HG03575 (cell line): Measurements from ENCODE around the gene VAC14.

Experiments used
- ATAC-seq: cut with Tn5 transposase; IDR thresholded peaks from one replicate; pipeline ENCODE4 v1.9.1; 2021; ENCODE audit not compliant: unreplicated experiment, insufficient number of reproducible peaks, low FRiP score; ENCODE audit errors: extremely low read depth

The VAC14 gene

DNA sequence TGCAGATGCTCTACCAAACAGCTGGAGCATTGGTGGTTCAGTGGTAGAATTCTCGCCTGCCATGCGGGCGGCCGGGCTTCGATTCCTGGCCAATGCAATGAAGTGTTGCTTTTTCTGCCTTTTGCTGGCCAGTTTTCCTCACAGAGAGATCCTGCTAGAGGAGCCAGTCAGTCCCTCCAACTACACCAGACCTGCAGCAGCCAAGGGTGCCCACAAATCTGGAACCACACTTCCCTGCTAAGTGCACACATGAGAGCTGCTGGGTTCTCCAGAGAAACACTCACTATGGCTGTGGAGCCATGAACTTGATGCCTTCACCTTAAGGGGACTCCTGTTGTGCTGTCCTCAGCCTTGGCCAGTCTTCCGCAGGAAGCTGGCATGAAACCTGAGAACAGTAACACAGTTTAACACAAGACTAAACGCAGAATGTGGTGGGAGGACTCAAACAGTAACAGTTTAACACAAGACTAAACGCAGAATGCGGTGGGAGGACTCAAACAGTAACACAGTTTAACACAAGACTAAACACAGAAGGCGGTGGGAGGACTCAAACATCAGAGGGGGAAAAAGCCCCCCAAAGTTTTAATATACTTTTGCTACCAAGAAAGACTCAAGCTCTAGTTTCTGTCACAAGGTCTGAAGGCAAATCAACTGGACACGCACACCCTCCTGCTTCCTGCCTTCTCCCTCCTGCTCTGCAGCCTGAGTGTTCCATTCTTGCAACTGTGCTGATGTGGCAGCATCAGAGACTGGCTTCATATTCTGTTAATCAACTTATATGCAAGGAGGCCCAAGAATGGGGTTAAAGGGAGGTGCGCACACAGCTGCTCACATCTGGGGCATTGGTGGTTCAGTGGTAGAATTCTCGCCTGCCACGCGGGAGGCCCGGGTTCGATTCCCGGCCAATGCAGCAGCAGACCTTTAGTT is 12.0 kb downstream of the VAC14 start:
- no peak for ATAC-seq

DNA sequence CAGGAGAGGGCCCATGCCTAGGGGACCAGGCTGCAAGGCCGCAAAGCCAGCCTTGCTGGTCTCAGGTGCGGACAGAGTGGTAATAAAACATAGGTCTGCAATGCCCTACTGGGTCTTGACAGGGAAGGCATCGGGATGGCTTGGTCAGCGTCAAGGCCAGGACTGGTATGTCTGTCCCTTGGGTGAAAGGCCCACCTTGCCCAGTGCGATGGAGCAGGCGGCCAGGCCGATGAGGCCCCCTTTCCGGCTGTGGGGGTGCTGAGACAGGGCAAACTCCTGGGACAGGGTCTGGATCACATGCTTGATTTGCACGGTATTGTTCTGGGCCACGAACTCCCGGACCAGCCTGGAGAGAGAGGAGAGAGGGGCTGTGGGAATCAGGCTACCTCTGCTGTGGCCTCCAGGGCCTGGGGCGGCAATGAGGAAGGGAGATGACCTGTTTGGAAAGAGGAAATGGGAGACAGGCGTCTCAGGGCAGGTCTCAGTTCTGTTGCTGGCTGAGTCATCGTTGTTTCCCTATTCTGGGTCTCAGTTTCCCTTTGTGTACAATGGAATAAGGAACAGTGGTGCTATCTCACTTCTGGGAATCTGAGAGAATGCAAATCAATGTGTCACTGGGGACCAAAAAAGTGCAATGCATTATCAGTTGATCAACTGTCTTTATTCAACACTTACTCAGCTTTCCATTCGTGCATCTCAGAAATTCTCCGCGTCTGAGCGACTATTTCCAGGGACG is 14.8 kb downstream of the VAC14 start:
- ATAC-seq: no peak

DNA sequence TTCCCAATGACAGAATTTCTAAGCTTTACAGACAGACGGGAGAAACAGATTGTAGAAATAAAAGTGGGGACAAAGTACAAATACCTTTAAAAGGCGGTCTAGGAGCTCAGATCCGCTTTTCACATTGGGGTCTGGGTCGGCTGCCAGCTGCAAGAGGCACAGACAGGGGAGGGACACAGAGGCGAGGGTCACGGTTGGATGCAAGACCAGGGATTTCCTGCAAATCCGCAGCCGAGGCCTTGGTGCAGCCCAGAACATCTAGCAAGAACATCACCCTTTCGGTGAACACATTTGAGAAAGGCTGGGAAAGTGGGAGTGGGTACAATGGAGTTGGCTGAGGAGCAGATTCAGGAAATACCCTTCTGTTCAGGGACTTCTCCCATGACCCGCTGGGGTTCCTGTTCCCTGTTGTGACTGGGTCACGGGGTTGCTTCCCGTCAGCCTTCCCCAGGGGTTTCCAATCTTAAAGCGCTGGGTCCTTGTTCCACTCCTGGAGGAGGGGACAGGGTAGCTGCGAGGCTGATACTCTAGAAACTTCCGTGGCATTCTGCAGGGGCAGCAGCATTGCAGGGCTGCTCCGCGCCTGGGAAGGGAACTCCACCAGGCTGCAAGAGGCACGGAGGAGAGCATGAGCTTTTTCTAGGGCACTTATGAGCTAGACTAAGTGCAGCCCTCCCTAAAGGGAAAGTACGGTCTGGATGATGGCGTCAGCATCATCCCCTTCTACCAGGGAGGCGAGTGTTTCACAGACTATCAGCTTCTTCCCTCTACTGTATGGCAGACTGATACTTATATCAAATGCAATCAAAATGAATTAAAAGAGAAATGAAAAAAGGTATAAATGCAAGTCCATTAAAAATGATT is 16.0 kb downstream of the VAC14 start:
- no peak for ATAC-seq

DNA sequence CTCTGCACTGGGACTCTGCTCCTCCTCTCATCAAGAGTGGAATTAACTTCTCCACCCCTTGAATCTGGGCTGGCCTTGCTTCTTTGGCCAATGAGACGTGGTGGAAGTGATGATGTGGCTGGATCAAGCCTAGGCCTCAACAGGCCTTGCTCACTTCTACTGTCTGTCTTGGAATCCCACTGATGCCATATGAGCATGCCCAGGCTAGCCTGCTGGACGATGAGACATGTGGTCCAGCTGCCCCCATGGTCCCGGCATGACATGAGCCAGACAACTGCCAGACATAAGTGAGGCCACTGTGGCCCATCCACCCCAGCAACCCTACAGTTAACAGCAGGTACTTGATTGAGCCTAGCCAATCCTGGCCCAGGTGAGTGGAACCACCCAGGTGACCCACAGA is 18.7 kb downstream of the VAC14 start:
- ATAC-seq: no peak

DNA sequence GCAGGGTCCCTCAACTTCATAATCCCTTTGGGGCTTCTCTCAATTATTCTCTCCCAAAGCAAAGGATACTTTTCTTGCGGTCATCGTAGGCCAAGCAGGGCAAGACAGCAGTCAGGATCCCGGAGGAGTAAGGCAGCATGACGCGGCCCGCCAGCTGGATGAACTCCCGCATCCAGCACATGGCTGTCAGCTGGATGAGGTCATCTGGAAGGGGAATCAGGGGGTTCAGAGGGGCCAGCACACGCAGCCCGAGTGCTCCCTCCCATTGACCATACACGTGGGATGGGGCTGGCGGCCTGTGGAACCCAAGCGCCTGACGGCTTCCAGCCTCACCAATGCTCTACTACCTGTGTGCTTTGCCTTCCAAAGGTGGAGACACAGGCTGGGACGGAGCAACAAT is 19.2 kb downstream of the VAC14 start:
- ATAC-seq: no peak

DNA sequence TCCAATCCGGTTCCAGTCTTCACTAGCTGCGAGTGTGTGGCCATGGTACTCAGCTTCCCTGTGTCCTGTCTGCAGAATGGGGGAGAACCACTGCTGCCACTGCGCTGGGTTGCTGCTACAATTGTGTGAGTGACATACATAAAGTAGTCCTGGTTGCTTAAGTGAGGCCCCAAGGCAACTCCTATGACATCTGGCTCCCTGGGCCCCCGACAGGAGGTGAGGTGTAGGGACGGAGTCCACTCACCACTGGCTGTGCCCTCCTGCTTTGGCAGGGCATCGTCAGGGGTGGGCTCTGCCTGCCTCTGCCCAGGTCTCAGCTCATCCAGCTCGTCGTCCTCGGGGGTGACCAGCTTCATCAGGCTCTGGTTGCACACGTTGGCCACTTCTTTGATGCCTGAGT is 20.4 kb downstream of the VAC14 start:
- no peak for ATAC-seq

DNA sequence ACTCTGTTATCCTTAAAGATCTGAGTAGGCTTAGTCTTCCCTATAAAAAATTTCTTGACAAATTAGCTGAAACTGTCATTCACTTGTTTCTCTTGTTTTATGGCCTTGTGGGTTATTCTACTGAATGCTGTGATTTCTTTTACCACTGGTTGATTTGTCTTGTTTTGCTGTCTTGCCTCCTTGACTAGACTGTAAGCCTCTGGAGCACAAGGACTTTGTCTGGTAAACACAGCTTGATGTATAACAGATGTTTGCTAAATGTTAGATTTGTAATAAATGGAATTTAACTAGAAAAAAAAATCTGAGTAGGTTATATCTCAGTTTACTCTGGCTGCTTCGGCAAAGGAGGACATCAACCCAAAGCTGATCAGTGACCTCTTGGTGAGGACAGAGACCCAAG is 21.6 kb downstream of the VAC14 start:
- ATAC-seq: no peak

DNA sequence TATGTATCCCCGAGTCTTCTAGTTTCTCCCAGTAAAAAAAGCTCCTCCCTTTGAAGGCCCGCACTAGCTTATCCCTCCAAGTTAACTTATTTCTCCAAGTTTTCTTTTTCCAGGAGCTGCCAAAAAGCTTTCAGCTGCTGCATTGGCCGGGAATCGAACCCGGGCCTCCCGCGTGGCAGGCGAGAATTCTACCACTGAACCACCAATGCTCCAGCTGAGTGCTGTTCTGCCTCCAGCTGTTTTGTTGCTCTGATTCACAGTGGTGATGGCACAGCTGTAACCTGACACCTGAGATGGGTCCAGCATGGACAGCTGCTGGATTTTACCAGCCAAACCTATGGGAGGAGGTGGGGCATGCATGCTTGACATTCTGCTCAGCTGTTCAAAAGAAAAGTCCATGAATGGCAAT is 22.1 kb downstream of the VAC14 start:
- ATAC-seq: no peak

DNA sequence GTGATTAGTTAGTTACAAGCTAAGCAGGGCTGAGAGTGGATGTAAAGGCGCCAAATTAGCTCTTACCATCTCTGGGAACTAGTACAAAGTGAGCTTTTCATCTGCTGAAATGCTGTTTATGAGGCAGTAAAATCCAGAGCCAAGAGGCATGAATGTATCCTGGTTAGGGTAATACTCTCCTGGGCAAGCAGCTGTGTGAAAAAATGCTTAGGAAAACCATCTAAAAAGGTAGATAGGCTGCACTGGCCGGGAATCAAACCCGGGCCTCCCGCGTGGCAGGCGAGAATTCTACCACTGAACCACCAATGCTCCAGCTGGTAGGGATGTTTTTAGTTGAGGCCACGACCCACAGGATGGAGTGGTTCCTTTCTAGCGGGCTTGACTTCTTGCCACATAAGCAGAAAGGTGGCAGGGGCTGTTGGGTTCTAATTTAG is 23.0 kb downstream of the VAC14 start:
- ATAC-seq: no peak

DNA sequence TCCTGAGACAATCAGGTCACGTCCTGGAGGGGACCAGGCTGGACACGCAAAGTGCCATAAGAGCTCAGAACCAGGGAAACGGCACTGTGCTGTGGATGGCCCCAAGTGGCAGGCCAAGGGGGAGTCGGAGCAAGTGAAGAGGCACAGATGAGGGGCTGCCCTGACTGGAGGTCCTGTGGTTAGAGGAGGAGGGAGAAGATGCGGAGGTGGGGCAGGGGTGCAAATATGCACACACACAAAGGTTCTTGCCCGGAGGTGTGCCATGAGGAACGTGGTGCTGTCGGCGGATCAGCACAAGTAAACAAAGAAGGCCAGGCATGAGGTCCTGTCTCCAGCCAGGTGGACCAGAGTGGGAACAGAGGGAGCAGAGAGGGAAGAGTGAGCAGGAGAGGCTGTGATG is 23.5 kb downstream of the VAC14 start:
- ATAC-seq: no peak

DNA sequence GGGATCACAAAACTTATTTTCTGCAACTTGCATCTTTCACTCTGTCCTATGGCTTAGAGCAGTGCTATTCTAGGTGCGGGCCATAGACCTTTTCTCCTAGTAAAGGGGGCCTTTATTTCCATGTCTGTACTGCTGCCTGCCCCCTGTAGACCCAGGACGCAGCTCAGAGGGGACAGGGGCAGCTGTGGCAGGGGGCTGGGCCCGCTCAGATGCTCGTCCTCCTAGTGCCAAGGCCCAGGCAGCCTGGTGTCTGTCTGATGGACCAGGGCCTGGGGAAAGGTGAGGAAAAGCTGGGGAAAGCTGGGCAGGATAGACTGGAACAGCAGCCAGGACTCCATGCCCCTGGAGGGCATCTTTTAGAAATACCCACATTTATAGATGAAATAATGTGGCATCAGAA is 25.6 kb downstream of the VAC14 start:
- no peak for ATAC-seq

DNA sequence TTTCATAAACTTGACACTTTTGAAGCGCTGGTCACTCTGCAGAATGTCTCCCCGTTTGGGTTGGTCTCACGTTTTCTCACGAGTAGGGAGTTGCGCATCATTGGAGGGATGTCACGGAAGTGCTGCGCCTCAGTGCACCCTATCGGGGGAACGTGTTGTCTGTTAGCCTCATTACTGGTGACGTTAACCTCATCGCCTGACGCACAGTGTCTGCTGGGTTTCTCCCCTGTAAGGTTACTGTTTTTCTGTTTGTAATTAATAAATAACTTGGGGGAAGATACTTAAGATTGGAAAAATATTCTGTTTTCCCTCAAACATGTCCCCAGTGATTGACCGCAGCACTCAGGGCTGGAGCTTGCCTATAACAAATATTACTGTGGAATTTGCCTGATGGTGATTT is 26.7 kb downstream of the VAC14 start:
- ATAC-seq: no peak

DNA sequence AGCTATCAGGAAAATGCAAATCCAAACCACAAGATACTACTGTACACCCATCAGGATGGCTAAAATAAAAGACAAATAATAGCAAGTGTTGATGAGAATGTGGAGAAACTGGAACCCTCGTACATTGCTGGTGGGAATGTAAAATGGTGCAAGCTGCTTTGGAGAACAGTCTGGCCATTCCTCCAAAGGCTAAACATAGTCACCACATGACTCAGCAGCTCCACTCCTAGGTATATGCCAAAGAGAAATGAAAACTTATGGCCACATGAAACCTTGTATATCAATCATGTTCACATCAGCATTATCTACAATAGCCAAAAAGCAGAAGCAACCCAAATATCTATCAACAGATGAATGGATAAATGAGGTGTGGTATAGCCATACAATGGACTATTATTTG is 28.5 kb downstream of the VAC14 start:
- no peak for ATAC-seq

DNA sequence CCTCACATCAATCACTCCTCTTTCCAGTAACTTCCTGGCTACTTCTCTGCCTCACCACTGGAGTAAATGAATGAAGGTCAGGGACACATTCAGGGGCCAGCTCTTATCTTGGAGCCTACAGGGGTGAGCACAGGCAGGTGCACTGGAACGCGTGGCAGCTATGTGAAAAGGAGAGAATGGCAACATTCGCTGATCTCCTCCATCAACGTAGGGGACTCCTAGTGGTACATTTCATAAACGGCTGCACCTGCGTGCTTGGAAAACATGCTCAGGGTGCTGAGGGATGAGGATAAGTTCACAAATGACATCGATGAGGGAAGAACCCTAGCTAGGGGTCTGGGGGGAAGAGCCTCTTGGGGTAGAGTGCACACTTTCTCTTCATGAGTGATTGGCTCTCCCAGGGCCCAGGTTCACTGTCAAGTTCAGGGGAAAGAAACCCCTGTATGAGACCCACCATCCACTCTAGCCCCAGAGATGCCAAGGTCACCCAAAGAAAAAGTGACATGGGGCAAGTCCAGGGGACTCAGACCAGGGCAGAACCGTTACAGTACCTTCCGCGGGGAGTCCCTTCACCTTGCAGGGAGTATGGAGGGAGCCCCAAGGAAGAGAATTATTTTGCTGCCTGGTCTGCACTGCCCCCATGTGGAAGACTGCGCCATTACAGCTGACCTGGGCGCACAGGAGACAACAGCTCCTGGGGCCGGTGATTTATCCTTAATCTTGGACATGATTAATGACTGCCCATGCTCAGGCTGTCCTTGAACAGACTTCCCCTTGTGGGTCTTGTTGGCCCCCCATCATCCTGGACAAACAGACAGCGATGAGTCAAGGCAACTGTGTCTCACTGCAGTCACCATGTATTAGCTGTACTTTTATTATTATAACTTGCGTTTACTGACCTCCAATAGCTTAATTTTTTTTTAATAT is 30.1 kb downstream of the VAC14 start:
- no peak for ATAC-seq

DNA sequence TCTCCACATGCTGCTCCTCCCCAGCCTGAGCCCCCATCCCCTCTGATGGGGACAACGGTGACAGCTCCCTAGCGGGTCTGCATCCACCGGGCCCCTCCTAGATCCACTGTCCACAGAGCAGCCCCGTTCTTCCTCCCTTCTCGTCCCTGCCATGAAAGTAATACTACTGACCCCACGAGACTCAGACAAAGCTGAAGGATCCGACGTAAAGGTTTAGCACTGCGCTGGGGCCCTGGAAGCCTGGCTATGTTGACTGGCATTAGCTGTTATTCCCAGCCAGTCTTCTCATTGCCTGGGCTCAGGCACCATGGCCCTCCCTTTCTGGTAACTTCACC is 30.7 kb downstream of the VAC14 start:
- no peak for ATAC-seq

DNA sequence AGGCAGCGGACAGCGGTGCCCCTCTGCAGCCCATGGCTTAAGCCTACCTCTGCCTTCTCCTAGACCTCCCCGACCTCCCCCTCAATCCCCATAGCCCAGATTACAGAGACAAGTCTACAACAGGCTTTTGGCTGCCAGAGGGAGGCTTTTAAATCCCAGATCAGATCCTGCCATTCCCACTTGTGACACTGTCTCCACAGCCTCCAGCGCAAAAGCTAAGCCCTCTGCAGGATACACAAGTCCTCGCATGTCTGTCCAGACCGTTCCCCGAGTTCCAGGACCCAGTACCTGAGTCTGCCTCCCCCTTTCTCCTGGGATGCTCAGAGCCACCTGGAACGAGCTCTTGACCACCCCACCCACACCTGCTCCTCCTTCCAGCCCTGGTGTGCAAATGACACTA is 31.2 kb downstream of the VAC14 start:
- no peak for ATAC-seq

DNA sequence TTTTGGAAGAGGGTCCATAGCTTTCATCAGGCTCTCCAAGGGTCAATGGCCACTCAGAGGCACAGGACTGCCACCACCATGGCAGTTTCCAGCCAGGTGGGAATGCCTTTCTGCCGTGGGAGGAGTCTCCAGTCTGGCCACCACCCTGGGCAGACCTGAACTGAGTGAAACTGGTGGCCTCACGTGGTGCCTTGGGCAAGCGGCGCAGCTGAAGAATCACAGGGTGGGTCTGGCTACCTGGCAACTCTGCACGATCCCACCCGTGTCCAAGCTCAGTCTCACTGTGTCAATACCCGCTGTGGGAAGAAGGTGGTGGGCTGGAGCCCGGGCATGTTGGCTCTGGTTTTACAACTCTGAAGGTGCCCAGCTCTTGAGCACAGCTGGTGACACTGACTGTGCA is 31.8 kb downstream of the VAC14 start:
- ATAC-seq: no peak

DNA sequence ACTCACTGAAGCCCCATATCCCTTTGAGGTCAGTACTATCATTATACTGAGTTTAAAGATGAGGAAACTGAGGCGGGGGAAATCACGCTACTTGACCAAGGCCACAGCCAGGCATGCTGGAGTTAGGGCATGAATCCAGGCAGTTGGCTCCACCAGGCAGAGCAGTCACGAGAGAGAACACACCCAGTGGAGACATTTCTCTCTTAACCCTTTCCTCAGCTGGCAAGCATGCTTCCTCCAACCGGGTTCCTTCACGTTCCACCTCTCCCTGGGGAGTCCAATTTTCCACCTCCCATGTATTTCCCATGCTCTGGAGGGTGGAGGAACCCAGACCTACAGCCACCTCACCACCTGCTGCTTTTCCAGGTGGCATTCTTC is 32.8 kb downstream of the VAC14 start:
- ATAC-seq: no peak
